Epithelial cell of proximal tubule (primary cell): ENCODE results near the gene GLMN. TPM values are rescaled to one million over a fixed set of nuclear protein-coding genes. Genes with fewer than 3 reads are reported as not detected.

Source experiments
- DNase-seq: peaks from one replicate; pipeline ENCODE4 v3.0.0-alpha.2; 2011; ENCODE audit warnings: low read depth
- H3K4me3 ChIP-seq: 2 replicates; pipeline ENCODE4 v1.5.1; 2011; ENCODE audit warnings: low read depth, mild to moderate bottlenecking, low read length
- total RNA-seq: library from RNA; depleted of rRNA; stranded (reverse); fragments of >200 nt; gene quantifications from 2 replicates; pipeline ENCODE4 v1.2.3, GENCODE V29; 2015
- TF ChIP-seq, protein P1 (sequence below): conservative IDR thresholded peaks from 2 replicates; pipeline ENCODE4 v1.5.1; 2012; ENCODE audit warnings: low read depth, mild to moderate bottlenecking, low read length

The GLMN gene, protein sequence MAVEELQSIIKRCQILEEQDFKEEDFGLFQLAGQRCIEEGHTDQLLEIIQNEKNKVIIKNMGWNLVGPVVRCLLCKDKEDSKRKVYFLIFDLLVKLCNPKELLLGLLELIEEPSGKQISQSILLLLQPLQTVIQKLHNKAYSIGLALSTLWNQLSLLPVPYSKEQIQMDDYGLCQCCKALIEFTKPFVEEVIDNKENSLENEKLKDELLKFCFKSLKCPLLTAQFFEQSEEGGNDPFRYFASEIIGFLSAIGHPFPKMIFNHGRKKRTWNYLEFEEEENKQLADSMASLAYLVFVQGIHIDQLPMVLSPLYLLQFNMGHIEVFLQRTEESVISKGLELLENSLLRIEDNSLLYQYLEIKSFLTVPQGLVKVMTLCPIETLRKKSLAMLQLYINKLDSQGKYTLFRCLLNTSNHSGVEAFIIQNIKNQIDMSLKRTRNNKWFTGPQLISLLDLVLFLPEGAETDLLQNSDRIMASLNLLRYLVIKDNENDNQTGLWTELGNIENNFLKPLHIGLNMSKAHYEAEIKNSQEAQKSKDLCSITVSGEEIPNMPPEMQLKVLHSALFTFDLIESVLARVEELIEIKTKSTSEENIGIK
- total RNA-seq = 7.0 and 14.6 TPM in 2 replicates

DNA sequence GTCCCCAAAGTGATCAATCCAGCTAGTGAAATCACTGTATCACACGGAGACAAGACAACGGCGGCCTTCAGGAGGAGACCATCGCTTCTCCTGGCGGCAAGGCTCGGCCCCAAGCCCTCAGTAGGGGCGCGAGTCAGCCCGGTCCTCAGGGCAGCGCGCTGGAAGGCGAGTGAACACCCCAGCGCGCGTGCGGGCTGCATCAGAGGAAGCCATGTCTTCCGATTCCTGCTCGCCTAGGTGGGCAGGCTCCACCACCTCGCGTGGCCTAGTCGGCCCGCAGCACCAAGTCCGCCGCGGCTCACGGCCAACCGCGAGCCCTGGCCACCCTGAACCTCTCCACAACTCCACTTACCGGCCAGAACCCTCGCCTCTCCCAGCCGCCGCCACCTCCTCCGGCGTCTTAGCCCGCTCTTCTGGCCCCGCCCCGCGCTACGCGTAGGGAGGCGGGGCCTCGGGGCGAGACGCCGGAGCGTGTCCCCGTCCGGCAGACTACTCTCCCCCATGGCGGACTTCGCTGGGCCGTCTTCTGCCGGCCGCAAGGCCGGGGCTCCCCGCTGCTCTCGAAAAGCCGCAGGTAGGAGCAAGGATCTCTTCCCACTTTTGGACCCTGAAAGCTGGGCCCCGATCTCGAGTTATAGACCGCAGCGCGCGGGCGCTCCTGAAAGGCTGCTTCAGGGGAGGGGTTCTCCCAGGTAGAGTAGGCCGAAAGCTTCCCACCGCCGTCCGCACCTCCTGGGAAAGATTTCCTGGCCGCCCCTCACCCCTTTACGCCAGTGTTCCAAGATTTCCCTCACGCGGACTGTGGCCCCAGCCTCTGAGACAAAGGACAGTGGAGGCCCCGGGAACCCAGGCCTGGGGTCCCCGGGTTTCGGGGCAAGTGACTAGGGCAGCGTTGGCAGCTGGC lies at the start of gene GLMN, which contains the start of gene RPAP2:
Gene GLMN, minus strand, starts transcription at position 415 of the 904 bp plus-strand sequence. CDS start 988 bp downstream, outside the sequence.
Gene RPAP2, plus strand, starts transcription at position 487 of the 904 bp plus-strand sequence. Its CDS starts 15 bp downstream, at position 502.
- DNase-seq = no peak
- peak within 1 kb of the TSS; percentile 94 for H3K4me3 ChIP-seq
- TF ChIP-seq, protein P1, sequence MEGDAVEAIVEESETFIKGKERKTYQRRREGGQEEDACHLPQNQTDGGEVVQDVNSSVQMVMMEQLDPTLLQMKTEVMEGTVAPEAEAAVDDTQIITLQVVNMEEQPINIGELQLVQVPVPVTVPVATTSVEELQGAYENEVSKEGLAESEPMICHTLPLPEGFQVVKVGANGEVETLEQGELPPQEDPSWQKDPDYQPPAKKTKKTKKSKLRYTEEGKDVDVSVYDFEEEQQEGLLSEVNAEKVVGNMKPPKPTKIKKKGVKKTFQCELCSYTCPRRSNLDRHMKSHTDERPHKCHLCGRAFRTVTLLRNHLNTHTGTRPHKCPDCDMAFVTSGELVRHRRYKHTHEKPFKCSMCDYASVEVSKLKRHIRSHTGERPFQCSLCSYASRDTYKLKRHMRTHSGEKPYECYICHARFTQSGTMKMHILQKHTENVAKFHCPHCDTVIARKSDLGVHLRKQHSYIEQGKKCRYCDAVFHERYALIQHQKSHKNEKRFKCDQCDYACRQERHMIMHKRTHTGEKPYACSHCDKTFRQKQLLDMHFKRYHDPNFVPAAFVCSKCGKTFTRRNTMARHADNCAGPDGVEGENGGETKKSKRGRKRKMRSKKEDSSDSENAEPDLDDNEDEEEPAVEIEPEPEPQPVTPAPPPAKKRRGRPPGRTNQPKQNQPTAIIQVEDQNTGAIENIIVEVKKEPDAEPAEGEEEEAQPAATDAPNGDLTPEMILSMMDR = no peak

DNA sequence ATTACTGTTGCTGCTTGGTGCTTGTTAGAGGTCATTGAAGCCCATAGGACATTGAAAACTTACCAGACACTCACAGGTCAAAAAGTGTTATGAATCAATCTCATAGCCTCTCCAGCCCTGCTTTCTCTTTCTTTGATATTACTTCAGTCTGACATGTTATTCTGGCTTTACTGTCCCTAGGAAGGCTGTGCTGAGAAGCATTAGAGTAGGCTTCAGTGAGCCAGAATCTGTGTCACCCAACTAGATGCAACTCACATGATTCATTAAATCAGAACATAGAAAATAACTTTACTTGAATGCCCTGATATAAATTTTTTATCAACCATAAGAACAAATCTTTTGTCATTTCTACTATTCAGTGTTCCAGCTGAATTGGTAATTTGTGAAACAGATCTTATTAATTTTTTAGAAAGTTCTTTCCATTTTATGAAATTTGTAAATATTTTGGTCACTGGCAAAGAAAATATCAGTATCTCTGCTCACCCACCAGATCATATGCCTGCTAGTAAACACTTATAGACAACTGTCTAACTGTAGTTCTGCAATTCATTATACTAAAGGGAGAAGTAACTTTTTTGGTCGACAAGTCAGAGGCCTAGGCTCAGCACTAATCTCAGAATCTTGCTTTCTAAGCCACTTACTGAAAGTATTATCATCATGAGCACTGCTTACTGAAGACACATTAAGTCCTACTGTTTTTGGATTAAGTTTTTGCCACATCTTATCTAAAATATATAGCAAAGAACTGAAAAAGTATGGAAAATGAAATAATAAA lies 48.3 kb upstream of the GLMN start:
- H3K4me3 ChIP-seq = no peak overlapping the region
- no peak for DNase-seq
- TF ChIP-seq, protein P1 = no peak

DNA sequence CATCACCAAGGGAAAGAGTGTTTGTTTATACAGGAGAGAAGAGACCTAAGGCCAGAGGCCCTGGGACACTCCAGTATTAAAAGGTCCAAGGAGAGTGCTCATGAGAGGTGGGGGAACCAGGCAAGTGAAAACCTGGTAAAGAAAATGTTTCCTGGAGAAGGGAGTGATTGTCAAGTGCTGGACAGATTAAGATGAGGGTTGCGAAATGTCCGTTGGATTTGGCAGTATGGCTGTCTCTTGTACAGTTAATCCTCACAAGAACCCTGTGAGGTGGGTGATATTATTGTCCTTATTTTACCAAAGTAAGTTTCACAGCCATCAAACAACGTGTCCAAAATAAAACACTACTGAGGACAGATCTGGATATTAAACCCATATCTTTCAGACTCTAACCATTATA lies 44.3 kb upstream of the GLMN start:
- DNase-seq = no peak
- no peak overlapping the region for H3K4me3 ChIP-seq
- TF ChIP-seq, protein P1 = no peak

DNA sequence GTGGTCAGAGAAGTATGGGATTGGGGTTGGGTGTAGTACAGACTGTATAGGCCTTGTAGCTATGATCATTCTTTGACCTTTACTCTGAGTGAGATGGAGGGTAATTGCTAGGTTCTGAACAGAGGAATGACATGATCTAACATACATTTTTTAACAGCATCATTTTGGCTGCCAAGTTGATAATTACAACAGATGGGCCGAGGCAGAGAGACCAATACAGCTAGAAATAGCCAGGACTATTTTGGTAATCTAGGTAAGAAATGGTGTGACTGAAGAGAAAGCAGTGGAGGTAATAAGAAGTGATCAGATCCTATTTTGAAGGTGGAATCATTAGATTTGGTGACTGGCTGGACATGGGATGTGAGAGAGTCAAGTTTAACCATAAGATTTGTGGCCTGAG lies 43.6 kb upstream of the GLMN start:
- TF ChIP-seq, protein P1 = no peak
- no peak for DNase-seq
- no peak overlapping the region for H3K4me3 ChIP-seq

DNA sequence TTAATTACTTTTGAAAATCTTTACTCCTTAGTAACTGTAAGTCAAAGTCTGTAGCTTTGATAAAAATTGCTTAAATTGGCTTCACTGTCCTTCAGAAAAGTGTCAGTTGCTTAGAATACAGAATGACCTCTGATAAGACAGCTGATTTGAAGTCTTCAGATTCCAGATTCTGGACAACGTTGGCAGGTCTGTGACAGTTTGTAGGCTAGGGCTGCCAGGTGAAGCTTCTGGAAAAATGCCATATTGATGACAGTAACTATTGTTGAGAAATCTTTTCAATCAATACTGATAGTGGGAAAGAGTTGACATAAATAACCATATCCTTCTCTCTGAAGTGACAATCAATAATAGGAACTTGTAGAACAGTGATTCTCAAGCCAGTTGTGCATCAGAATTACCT lies 41.4 kb upstream of the GLMN start:
- DNase-seq = no peak
- TF ChIP-seq, protein P1 = no peak
- H3K4me3 ChIP-seq = no peak overlapping the region

DNA sequence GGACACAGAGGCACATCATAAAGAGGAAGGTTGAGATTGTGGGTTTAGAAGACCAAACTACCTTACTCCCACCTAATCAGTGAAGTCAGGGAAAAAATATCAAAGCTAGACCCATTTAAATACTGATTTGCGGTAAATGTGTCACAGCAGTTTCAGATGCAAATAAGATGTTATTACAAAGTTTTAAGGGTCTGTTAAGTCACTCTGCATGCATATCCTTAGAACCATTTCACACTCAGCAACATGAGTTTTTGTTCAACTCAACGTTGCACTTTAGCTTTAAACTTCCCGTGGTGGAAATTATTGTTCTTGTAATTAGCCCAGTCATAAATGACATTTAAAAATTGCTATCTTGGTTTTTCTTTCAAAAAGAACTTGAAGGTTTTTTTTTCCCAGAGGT lies 34.9 kb upstream of the GLMN start:
- no peak for DNase-seq
- TF ChIP-seq, protein P1 = no peak
- no peak overlapping the region for H3K4me3 ChIP-seq
